Fibroblast of villous mesenchyme (primary cell): Measurements from ENCODE around the gene TBC1D23. TPM values are rescaled to one million over a fixed set of nuclear protein-coding genes. Genes with fewer than 3 reads are reported as not detected.
A peak's percentile ranks its signal among the peaks of the same experiment; 100 is the strongest.

Experiments used
- DNase-seq: peaks from one replicate; pipeline ENCODE4 v3.0.0-alpha.2; 2010; ENCODE audit warnings: low read depth
- H3K4me3 ChIP-seq: 2 replicates; pipeline ENCODE4 v1.5.1; 2011; ENCODE audit warnings: low read depth, mild to moderate bottlenecking, low read length
- CTCF ChIP-seq: IDR thresholded peaks from 2 replicates; pipeline ENCODE4 v1.5.1; 2012; ENCODE audit warnings: low read depth, mild to moderate bottlenecking, low read length; ENCODE audit not compliant: insufficient read depth
- total RNA-seq: library from RNA; depleted of rRNA; stranded (reverse); fragments of >200 nt; gene quantifications from 2 replicates; pipeline ENCODE4 v1.2.3, GENCODE V29; 2012

Gene TBC1D23
- total RNA-seq = 55.4 and 90.2 TPM in 2 replicates

GRCh38 chr3:100260685-100261484, at the start of gene TBC1D23:
TBC1D23 (plus strand) TSS chr3:100260992; CDS start chr3:100261019, 27 bp downstream.
- DNase-seq = peak; percentile 100
- TF ChIP-seq CTCF = no peak
- peak within 1 kb of the TSS; percentile 99 for H3K4me3 ChIP-seq

GRCh38 chr3:100213891-100214573, 46.8 kb upstream of the TBC1D23 start:
- no peak overlapping the region for H3K4me3 ChIP-seq
- no peak for TF ChIP-seq CTCF
- no peak for DNase-seq

- H3K4me3 ChIP-seq = no peak overlapping the region
- TF ChIP-seq CTCF = no peak
- DNase-seq = no peak
These were observed 46.2 kb upstream of the TBC1D23 start for GRCh38 chr3:100214574-100214964.

GRCh38 chr3:100216713-100217112, 44.1 kb upstream of the TBC1D23 start:
- TF ChIP-seq CTCF = no peak
- no peak for DNase-seq
- no peak overlapping the region for H3K4me3 ChIP-seq

GRCh38 chr3:100221159-100221558, 39.6 kb upstream of the TBC1D23 start:
- no peak for DNase-seq
- no peak for TF ChIP-seq CTCF
- no peak overlapping the region for H3K4me3 ChIP-seq

GRCh38 chr3:100225193-100225592, 35.6 kb upstream of the TBC1D23 start:
- TF ChIP-seq CTCF = no peak
- H3K4me3 ChIP-seq = no peak overlapping the region
- DNase-seq = no peak
